ENCODE results near the gene FAM184B.

Gene FAM184B

GRCh38 chr4:17760626-17761025 is 20.8 kb downstream of the FAM184B start:
- H3K9me3 ChIP-seq, result no peaks in the 10 kb centered on the region
- H3K27me3 ChIP-seq, result no peaks in the 10 kb centered on the region
- no peaks in the 10 kb centered on the region for H3K36me3 ChIP-seq
- H3K4me3 ChIP-seq (ENCODE audit: low read depth in 1 of 2, low read length in 1 of 2), result no peak overlapping the region
- H3K27ac ChIP-seq, result no peak overlapping the region
- no peak for TF ChIP-seq CTCF (IDR thresholded peaks at IDR 0.05)
- no peaks in the 10 kb centered on the region for H3K4me1 ChIP-seq (ENCODE audit: control insufficient read depth in 1 of 2, insufficient read depth in 1 of 2, low read depth in 1 of 2, low read length in 1 of 2)

GRCh38 chr4:17758485-17758884 is 22.9 kb downstream of the FAM184B start:
- TF ChIP-seq CTCF (IDR thresholded peaks at IDR 0.05), result no peak
- Histone ChIP-seq H3K27me3 (no peaks in the 10 kb centered on the region), H3K27ac (no peak overlapping the region), H3K36me3 (no peaks in the 10 kb centered on the region), H3K9me3 (no peaks in the 10 kb centered on the region), H3K4me3 (ENCODE audit: low read depth in 1 of 2, low read length in 1 of 2) (no peak overlapping the region), H3K4me1 (ENCODE audit: control insufficient read depth in 1 of 2, insufficient read depth in 1 of 2, low read depth in 1 of 2, low read length in 1 of 2) (no peaks in the 10 kb centered on the region)

- H3K4me1 ChIP-seq (ENCODE audit: control insufficient read depth in 1 of 2, insufficient read depth in 1 of 2, low read depth in 1 of 2, low read length in 1 of 2), result no peaks in the 10 kb centered on the region
- no peak overlapping the region for H3K4me3 ChIP-seq (ENCODE audit: low read depth in 1 of 2, low read length in 1 of 2)
- no peaks in the 10 kb centered on the region for H3K27me3 ChIP-seq
- no peak for TF ChIP-seq CTCF (IDR thresholded peaks at IDR 0.05)
- H3K36me3 ChIP-seq, result no peaks in the 10 kb centered on the region
- no peaks in the 10 kb centered on the region for H3K9me3 ChIP-seq
- H3K27ac ChIP-seq, result no peak overlapping the region
Observed at GRCh38 chr4:17757621-17758020, 23.8 kb downstream of the FAM184B start.

DNA sequence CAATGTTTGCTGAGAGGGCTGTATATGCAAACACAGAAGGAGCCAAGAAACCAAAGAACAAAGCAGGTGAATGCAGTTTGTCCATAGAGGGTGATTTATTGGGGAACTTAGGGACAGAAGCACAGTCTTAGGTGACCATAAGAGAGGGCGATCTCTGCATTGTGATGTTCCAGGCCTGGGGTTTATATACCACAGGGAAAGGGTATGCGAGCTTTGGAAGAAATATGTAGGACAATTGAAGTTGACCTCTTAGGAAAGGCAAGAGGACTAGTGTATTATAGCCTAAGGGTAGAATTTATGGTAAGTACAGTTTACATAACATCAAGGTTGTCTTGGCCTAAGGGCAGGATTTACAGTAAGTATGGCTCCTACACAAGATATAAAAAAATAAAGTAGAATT is 27.8 kb downstream of the FAM184B start:
- H3K4me3 ChIP-seq (ENCODE audit: low read depth in 1 of 2, low read length in 1 of 2), result no peak overlapping the region
- H3K36me3 ChIP-seq, result no peaks in the 10 kb centered on the region
- TF ChIP-seq CTCF (IDR thresholded peaks at IDR 0.05), result no peak
- H3K27ac ChIP-seq, result no peak overlapping the region
- H3K27me3 ChIP-seq, result no peaks in the 10 kb centered on the region
- H3K4me1 ChIP-seq (ENCODE audit: control insufficient read depth in 1 of 2, insufficient read depth in 1 of 2, low read depth in 1 of 2, low read length in 1 of 2), result no peaks in the 10 kb centered on the region
- no peaks in the 10 kb centered on the region for H3K9me3 ChIP-seq

- no peaks in the 10 kb centered on the region for H3K9me3 ChIP-seq
- no peaks in the 10 kb centered on the region for H3K27me3 ChIP-seq
- no peaks in the 10 kb centered on the region for H3K4me1 ChIP-seq (ENCODE audit: control insufficient read depth in 1 of 2, insufficient read depth in 1 of 2, low read depth in 1 of 2, low read length in 1 of 2)
- H3K27ac ChIP-seq, result no peak overlapping the region
- H3K36me3 ChIP-seq, result no peaks in the 10 kb centered on the region
- no peak for TF ChIP-seq CTCF (IDR thresholded peaks at IDR 0.05)
- no peak overlapping the region for H3K4me3 ChIP-seq (ENCODE audit: low read depth in 1 of 2, low read length in 1 of 2)
Observed at GRCh38 chr4:17740702-17741101, 40.7 kb downstream of the FAM184B start.

- Histone ChIP-seq H3K4me3 (ENCODE audit: low read depth in 1 of 2, low read length in 1 of 2) (no peak overlapping the region), H3K4me1 (ENCODE audit: control insufficient read depth in 1 of 2, insufficient read depth in 1 of 2, low read depth in 1 of 2, low read length in 1 of 2) (no peaks in the 10 kb centered on the region), H3K9me3 (no peaks in the 10 kb centered on the region), H3K27ac (no peak overlapping the region), H3K36me3 (no peaks in the 10 kb centered on the region), H3K27me3 (no peaks in the 10 kb centered on the region)
- TF ChIP-seq CTCF (IDR thresholded peaks at IDR 0.05), result no peak
Observed at GRCh38 chr4:17736484-17736883, 44.9 kb downstream of the FAM184B start.
